ENCODE data around the gene APOB. TPM values are rescaled to one million over a fixed set of nuclear protein-coding genes. Genes with fewer than 3 reads are reported as not detected.

APOB gene
- total RNA-seq, 2 experiments from 2014 or later = not detected

GRCh38 chr2:20966061-20966595, 77.7 kb downstream of the APOB start:
- ATAC-seq (ENCODE audit: low read depth) (no peak), DNase-seq (no peak)
- H3K4me3 Mint-ChIP-seq = no peak overlapping the region
- H3K4me1 Mint-ChIP-seq = no peaks in the 10 kb centered on the region
- POLR2A ChIA-PET = no interaction called here
- no peaks in the 10 kb centered on the region for H3K9me3 Mint-ChIP-seq
- no peak overlapping the region for H3K27ac Mint-ChIP-seq
- H3K27me3 Mint-ChIP-seq = peaks cover 22% of the 10 kb centered on the region
- no peaks in the 10 kb centered on the region for H3K36me3 Mint-ChIP-seq

GRCh38 chr2:20965221-20965620, 78.7 kb downstream of the APOB start:
- H3K9me3 Mint-ChIP-seq = no peaks in the 10 kb centered on the region
- DNase-seq (no peak), ATAC-seq (ENCODE audit: low read depth) (no peak)
- H3K4me1 Mint-ChIP-seq = no peaks in the 10 kb centered on the region
- H3K27me3 Mint-ChIP-seq = peaks cover 21% of the 10 kb centered on the region
- H3K4me3 Mint-ChIP-seq = no peak overlapping the region
- POLR2A ChIA-PET = no interaction called here
- H3K36me3 Mint-ChIP-seq = no peaks in the 10 kb centered on the region
- H3K27ac Mint-ChIP-seq = no peak overlapping the region

GRCh38 chr2:20963867-20964266, 80.0 kb downstream of the APOB start:
- no peak overlapping the region for H3K4me3 Mint-ChIP-seq
- H3K27ac Mint-ChIP-seq = no peak overlapping the region

GRCh38 chr2:20962939-20963557, 80.8 kb downstream of the APOB start:
- H3K4me1 Mint-ChIP-seq = no peaks in the 10 kb centered on the region
- ATAC-seq (ENCODE audit: low read depth) = peak; percentile 52
- H3K27me3 Mint-ChIP-seq = peaks cover 23% of the 10 kb centered on the region
- peak; percentile 62 for DNase-seq
- H3K36me3 Mint-ChIP-seq = no peaks in the 10 kb centered on the region
- H3K27ac Mint-ChIP-seq = no peak overlapping the region
- H3K4me3 Mint-ChIP-seq = no peak overlapping the region
- POLR2A ChIA-PET = interaction anchor here (0.8 kb wide), 1 partner anchor 302 kb away, joined by 4 read pairs; no protein-coding TSS in a partner anchor
- no peaks in the 10 kb centered on the region for H3K9me3 Mint-ChIP-seq

More at GRCh38 chr2:20963867-20964266, 80.0 kb downstream of the APOB start:
- H3K9me3 Mint-ChIP-seq = no peaks in the 10 kb centered on the region
- no peak for ATAC-seq (ENCODE audit: low read depth)
- DNase-seq = no peak
- no peaks in the 10 kb centered on the region for H3K4me1 Mint-ChIP-seq
- H3K36me3 Mint-ChIP-seq = no peaks in the 10 kb centered on the region
- peaks cover 21% of the 10 kb centered on the region for H3K27me3 Mint-ChIP-seq
- POLR2A ChIA-PET = interaction anchor here (0.8 kb wide), 1 partner anchor 302 kb away, joined by 4 read pairs; no protein-coding TSS in a partner anchor

GRCh38 chr2:20961858-20962257, 82.0 kb downstream of the APOB start:
- no peak for ATAC-seq (ENCODE audit: low read depth)
- H3K27ac Mint-ChIP-seq = no peak overlapping the region
- no peaks in the 10 kb centered on the region for H3K9me3 Mint-ChIP-seq
- no peak overlapping the region for H3K4me3 Mint-ChIP-seq
- no peaks in the 10 kb centered on the region for H3K36me3 Mint-ChIP-seq
- POLR2A ChIA-PET = no interaction called here
- DNase-seq = no peak
- H3K27me3 Mint-ChIP-seq = peaks cover 19% of the 10 kb centered on the region
- H3K4me1 Mint-ChIP-seq = no peaks in the 10 kb centered on the region

GRCh38 chr2:20960003-20960402, 83.9 kb downstream of the APOB start:
- ATAC-seq (ENCODE audit: low read depth) = no peak
- no peaks in the 10 kb centered on the region for H3K36me3 Mint-ChIP-seq
- H3K27ac Mint-ChIP-seq = no peak overlapping the region
- no peak for DNase-seq
- no peaks in the 10 kb centered on the region for H3K4me1 Mint-ChIP-seq
- no peak overlapping the region for H3K4me3 Mint-ChIP-seq
- no peaks in the 10 kb centered on the region for H3K9me3 Mint-ChIP-seq
- H3K27me3 Mint-ChIP-seq = peaks cover 10% of the 10 kb centered on the region
- POLR2A ChIA-PET = no interaction called here

- no peak for DNase-seq
- Mint-ChIP-seq H3K36me3 (no peaks in the 10 kb centered on the region), H3K9me3 (no peaks in the 10 kb centered on the region), H3K27me3 (peaks cover 10% of the 10 kb centered on the region), H3K4me3 (no peak overlapping the region), H3K4me1 (no peaks in the 10 kb centered on the region), H3K27ac (no peak overlapping the region)
- POLR2A ChIA-PET = no interaction called here
- no peak for ATAC-seq (ENCODE audit: low read depth)
These were observed 84.6 kb downstream of the APOB start for GRCh38 chr2:20959252-20959651.

- Mint-ChIP-seq H3K4me1 (no peaks in the 10 kb centered on the region), H3K9me3 (no peaks in the 10 kb centered on the region), H3K4me3 (no peak overlapping the region), H3K27ac (no peak overlapping the region), H3K27me3 (peaks cover 9% of the 10 kb centered on the region), H3K36me3 (no peaks in the 10 kb centered on the region)
- DNase-seq = no peak
- POLR2A ChIA-PET = no interaction called here
- no peak for ATAC-seq (ENCODE audit: low read depth)
These were observed 85.9 kb downstream of the APOB start for GRCh38 chr2:20957788-20958525.

- Mint-ChIP-seq H3K9me3 (no peaks in the 10 kb centered on the region), H3K4me1 (no peaks in the 10 kb centered on the region), H3K27ac (no peak overlapping the region), H3K4me3 (no peak overlapping the region), H3K36me3 (no peaks in the 10 kb centered on the region), H3K27me3 (peaks cover 5% of the 10 kb centered on the region)
- POLR2A ChIA-PET = no interaction called here
- ATAC-seq (ENCODE audit: low read depth) = no peak
- no peak for DNase-seq
These were observed 88.4 kb downstream of the APOB start for GRCh38 chr2:20955277-20956026.

- no peaks in the 10 kb centered on the region for H3K4me1 Mint-ChIP-seq
- no peak overlapping the region for H3K27ac Mint-ChIP-seq
- ATAC-seq (ENCODE audit: low read depth) (no peak), DNase-seq (no peak)
- H3K4me3 Mint-ChIP-seq = no peak overlapping the region
- H3K27me3 Mint-ChIP-seq = no peaks in the 10 kb centered on the region
- no peaks in the 10 kb centered on the region for H3K9me3 Mint-ChIP-seq
- POLR2A ChIA-PET = no interaction called here
- H3K36me3 Mint-ChIP-seq = no peaks in the 10 kb centered on the region
These were observed 90.6 kb downstream of the APOB start for GRCh38 chr2:20953146-20953824.

Other genes starting within 250 kb of the APOB start
- 10 to 100 TPM; 19.1 to 21.8 TPM for gene LDAH, start 221.0 kb downstream of the APOB start, total RNA-seq
- under 1 TPM in 1 of 2 experiments, not detected in 1; 0.06 TPM for gene TDRD15, start 79.9 kb upstream of the APOB start, total RNA-seq

All from activated naive CD8-positive, alpha-beta T cell treated with anti-CD3 and anti-CD28 coated beads, Interleukin-2, amount 10 ng/mL, durations not matched to agents 7 days and 5 days (primary cell).